Measurements from ENCODE around the gene TTYH2.

The TTYH2 gene

DNA sequence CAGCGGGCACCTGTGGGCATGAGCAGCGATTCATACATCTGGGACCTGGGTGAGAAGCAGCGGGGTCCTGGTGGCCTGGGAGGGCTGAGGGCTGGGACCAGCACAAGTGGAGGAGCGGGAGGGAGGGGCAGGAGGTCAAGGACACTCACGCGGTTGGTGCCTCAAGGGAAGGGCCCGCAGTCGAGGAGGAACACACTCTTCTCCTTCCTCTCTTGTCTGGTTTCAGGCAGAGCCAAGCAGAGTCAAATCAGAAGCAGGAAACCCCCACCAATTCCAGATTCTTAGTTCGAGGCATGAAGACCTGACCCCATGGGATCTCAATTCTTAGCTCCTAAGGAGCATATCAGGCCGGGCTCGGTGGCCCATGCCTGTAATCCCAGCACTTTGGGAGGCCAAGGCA, 76.3 kb downstream of the TTYH2 start:
- no peak for DNase-seq (ENCODE audit: low read depth in 2 of 2)

DNA sequence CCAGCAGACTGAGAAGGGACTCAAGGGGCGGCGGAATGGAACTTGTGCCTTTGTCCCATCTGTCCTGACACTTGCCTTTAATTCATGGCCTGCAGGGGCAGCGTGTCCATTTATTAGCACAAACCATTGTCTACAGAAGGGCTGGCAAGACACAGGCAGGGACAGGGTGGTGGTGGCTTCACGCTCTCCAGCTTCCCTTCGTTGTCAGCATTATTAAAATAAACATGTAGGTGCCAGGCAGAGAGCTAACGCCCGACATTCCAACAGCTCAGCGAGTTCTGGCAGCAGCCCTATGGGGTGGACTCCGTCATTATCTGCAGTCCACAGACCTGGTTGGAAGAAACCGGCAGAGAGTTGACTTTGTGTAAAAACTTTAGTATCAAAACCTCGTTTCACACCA, 77.0 kb downstream of the TTYH2 start:
- DNase-seq (ENCODE audit: low read depth in 2 of 2): no peak

DNA sequence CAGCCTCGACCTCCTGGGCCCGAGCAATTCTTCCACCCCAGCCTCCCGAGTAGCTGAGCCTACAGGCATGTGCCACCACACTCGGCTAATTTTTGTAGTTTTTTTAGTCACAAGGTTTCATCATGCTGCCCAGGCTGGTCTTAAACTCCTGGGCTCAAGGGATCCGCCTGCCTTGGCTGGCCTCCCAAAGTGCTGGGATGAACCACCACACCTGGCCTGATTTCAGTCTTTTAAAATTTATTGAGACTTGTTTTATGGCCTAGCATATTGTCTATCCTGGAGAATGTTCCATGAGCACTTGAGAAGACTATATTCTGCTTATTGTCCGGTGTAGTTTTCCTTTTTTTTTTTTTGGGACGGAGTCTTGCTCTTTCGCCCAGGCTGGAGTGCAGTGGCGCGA, 79.1 kb downstream of the TTYH2 start:
- no peak for DNase-seq (ENCODE audit: low read depth in 2 of 2)

DNA sequence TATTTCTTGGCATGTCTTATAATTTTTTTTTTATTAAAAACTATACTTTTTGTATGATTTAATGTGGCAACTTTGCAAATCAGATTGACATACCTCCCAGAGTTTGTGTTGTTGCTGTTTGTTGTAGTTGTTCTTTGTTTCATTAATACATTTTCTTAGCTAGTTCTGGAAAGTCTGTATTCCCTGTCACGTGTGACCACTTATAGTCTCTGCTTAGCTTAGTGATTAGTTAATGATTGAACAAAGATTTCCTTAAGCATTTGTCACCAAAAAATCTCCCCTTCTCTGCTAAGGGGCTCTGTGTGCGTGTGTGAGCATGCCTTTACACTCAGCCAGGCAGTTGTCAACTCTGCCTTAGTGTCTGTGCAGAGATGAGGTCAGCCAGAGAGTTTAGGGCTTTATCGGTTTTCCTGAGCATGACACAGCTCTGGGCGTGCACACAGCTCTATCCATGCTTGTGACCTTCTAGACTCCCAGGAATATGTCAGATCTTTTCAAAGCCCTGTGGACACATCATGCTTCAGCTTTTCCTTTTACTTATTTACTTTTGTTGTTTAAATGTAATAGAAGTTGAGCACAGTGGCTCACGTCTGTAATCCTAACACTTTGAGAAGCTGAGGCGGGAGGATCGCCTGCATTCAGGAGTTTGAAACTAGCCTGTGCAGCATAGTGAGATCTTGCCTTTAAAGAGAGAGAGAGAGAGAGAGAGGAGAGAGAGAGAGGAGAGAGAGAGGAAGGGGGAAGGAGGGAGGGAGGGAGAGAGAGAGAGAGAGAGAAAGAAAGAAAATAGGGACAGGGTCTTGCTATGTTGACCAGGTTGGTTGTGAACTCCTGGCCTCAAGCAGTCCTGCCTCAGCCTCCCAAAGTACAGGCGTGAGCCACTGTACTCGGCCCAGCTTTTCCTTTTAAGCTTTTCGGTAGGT, 82.5 kb downstream of the TTYH2 start:
- DNase-seq (ENCODE audit: low read depth in 2 of 2): no peak

GRCh38 chr17:74296548-74296936, 83.2 kb downstream of the TTYH2 start:
- no peak for DNase-seq (ENCODE audit: low read depth in 2 of 2)

DNA sequence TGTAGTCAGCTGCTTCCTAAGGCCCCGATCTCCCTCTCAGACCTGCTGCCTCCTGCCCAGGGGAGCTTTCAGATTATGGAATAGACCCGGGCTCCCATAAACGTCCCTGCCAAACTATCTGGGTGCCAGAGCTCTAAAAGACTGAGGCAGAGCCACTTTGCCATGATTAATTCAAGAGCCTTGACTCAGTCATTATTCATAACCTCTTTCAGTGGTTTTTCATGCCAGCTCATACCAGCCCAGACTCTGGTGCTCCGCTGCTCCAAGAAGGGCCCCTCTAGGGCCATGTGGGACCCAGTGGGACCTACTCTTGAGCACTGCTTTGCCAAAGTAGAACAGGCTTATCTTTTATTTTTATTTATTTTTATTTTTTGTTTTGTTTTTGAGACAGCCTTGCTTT, 84.6 kb downstream of the TTYH2 start:
- no peak for DNase-seq (ENCODE audit: low read depth in 2 of 2)

DNA sequence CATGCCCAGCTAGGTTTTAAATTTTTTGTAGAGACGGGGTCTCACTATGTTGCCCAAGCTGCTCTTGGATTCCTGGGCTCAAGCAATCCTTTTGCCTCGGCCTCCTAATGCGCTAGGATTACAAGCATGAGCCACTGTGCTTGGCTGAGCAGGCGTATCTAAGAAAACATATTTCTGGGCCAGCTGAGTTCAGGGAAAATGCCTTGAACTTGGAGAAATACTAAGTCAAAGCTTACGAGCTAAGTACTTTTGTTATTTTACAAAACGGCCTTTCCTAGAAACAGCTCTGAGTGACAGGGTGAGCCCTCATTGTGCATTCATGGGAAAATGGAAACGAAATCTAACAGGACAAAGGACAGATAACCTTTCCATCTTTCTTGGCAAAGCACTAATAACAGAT, 85.4 kb downstream of the TTYH2 start:
- no peak for DNase-seq (ENCODE audit: low read depth in 2 of 2)

DNA sequence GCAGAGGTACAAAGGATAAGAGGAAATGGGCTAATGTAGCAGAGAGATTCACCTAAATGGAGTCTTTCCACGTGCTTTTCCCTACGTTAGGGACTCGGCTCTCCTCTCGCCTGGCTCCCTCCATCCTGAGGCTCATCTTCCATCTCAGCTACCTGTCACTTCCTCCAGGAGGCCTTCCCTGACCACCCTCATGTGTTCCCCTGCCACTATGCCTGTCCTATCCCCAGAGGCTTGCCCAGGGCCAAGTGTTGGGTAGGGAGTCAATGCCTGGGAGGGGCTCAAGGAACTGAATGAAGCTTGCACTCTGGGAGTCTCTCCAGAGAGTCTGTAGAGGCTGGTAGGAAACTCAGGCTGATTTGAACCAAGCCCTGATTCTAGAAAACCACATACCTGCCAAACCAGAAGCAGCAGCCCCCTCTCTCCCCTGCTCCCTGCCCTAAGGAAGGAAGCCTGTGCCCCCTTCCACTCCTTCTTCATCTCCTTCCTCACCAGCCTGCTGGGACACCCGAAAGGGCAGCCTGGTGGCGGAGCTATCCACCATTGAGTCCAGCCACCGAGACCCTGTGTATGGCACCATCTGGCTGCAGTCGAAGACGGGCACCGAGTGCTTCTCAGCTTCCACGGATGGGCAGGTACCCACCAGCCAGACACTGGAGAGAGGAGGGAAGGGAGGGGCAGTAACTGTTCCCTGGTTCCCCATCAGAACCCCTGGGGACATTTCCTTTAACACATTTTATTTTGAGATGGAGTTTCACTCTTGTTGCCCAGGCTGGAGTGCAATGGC, 86.0 kb downstream of the TTYH2 start:
- no peak for DNase-seq (ENCODE audit: low read depth in 2 of 2)

DNA sequence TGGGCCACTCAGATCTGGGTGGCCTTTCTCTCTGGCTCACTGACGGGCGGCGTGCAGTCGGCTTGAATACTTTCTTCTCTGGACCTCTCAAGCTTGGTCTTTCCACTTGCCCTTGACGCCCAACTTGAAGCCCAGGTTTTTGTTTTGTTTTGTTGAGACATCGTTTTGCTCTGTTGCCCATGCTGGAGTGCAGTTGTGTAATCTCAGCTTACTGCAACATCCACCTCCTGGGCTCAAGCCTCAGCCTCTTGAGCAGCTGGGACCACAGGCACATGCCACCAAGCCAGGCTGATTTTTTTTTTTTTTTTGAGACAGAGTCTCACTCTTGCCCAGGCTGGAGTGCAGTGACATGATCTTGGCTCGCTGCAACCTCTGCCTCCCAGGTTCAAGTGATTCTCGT, 89.9 kb downstream of the TTYH2 start:
- DNase-seq (ENCODE audit: low read depth in 2 of 2): no peak

GRCh38 chr17:74304184-74304583, 90.8 kb downstream of the TTYH2 start:
- DNase-seq (ENCODE audit: low read depth in 2 of 2): no peak

DNA sequence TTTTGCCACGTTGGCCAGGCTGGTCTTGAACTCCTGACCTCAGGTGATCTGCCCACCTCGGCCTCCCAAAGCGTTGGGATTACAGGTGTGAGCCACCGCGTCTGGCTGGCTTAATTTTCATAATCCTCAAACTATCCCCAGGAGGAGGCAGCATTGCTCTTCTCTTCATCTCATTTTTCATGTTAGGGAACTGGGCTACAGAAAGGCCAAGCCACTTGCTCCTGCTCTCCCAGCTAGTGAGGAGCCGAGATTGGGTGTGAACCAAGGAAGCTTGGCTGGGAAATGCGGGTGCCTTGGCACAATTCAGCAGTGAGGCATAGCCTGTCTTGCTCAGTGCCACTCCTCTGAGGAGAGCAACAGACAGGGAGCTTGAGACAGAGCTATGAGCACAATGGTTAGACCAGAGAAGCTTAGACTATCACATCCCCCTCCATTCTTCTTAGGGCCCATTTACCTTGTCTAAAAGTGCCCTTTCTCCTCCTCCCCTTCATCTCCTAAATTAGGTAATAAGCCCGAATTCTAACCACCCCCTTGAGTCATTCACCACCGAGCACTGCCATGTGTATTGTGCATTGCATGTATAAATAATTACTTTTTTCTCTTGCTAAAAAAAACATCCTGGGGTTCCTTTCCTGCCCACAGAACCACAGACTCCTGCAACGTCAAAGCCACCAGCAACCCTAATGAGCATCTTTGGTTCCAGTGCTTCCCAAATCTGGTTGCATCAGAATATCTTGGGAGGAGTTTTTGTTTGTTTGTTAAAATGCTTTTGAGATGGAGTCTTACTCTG, 92.7 kb downstream of the TTYH2 start:
- DNase-seq (ENCODE audit: low read depth in 2 of 2): no peak

DNA sequence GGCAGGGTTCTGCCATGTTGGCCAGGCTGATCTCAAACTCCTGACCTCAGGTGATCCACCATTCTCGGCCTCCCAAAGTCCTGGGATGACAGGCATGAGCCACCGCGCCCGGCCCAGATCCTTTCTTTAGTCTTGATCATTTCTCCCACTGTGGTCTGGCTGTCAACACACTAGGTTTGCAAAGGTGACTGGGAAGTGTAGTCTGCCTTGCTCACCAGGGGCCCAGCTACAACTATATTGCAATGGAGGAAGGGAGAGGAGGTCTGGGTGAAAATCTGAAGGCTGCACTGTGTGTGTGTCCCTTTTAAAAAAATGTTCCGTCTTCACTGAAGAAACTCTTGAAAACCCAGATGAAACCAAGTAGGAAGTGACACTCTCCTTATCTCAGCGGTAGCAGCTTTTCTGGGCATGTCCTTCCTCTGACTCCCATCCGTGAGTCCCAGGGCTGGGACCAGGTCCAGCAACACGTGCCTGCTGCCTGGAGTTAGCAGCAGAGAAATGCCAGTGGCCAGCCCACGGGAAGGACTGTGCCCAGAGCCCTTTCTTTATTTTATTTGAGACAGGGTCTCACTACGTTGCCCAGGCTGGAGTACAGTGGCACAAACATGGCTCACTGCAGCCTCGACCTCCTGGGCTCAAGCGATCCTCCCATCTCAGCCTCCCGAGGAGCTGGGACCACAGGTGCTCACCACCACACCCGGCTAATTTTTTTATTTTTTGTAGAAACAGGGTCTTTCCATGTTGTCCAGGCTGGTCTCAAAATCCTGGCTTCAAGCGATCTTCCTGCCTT, 94.8 kb downstream of the TTYH2 start:
- no peak for DNase-seq (ENCODE audit: low read depth in 2 of 2)

- no peak for DNase-seq (ENCODE audit: low read depth in 2 of 2)
Observed at GRCh38 chr17:74309902-74310301, 96.5 kb downstream of the TTYH2 start.
